Measurements from ENCODE around the gene RXFP4. TPM values are rescaled to one million over a fixed set of nuclear protein-coding genes. Genes with fewer than 3 reads are reported as not detected.

RXFP4 gene
- total and polyA plus RNA-seq, 9 donors: 0.12 to 0.65 (median 0.23) TPM; not detected in 4

GRCh38 chr1:155904261-155904660 is 37.2 kb upstream of the RXFP4 start:
- Histone ChIP-seq H3K4me3 (ENCODE audit: low read length) (no peak overlapping the region), H3K4me1 (ENCODE audit: control insufficient read depth, insufficient read depth, low read length) (no peaks in the 10 kb centered on the region), H3K27ac (ENCODE audit: low read length) (no peak overlapping the region), H3K36me3 (ENCODE audit: control insufficient read depth, insufficient read depth, low read length) (peaks cover 68% of the 10 kb centered on the region), H3K9me3 (replicated peaks; ENCODE audit: control insufficient read depth, low read depth, low read length) (no peaks in the 10 kb centered on the region), H3K27me3 (ENCODE audit: control insufficient read depth, insufficient read depth, low read length) (no peaks in the 10 kb centered on the region)
- WGBS (ENCODE audit: insufficient coverage): 96% methylated on average over 9 of the region's 12 CpGs
- DNase-seq: no peak

DNA sequence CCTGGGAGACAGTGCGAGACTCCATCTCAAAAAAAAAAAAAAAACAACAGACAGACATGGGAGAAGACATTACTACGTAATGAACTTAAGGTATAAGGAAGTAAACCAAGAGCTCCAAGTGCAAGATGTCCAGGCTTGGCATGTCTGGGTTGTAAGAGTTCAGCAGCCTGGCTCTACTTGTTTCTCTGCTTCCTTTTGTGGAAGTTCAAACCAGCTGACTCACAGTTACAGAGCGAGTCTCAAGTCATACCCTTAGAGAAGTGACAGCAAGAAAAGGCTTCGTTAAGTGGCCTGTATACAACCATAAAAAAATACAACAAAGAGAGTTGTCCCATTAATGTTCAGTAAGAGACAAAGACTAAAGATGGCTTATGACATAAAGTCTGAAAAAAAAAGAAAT is 31.5 kb upstream of the RXFP4 start:
- no peaks in the 10 kb centered on the region for H3K9me3 ChIP-seq (replicated peaks; ENCODE audit: control insufficient read depth, low read depth, low read length)
- H3K27me3 ChIP-seq (ENCODE audit: control insufficient read depth, insufficient read depth, low read length): no peaks in the 10 kb centered on the region
- WGBS (ENCODE audit: insufficient coverage): no CpG with 5 or more reads among the region's 4 CpGs
- no peak overlapping the region for H3K4me3 ChIP-seq (ENCODE audit: low read length)
- no peak overlapping the region for H3K27ac ChIP-seq (ENCODE audit: low read length)
- H3K36me3 ChIP-seq (ENCODE audit: control insufficient read depth, insufficient read depth, low read length): peaks cover 52% of the 10 kb centered on the region
- peak; percentile 59 for DNase-seq
- H3K4me1 ChIP-seq (ENCODE audit: control insufficient read depth, insufficient read depth, low read length): peaks cover 8% of the 10 kb centered on the region

GRCh38 chr1:155910621-155911121 is 30.8 kb upstream of the RXFP4 start:
- Histone ChIP-seq H3K9me3 (replicated peaks; ENCODE audit: control insufficient read depth, low read depth, low read length) (no peaks in the 10 kb centered on the region), H3K36me3 (ENCODE audit: control insufficient read depth, insufficient read depth, low read length) (peaks cover 55% of the 10 kb centered on the region), H3K27me3 (ENCODE audit: control insufficient read depth, insufficient read depth, low read length) (no peaks in the 10 kb centered on the region), H3K4me1 (ENCODE audit: control insufficient read depth, insufficient read depth, low read length) (peaks cover 8% of the 10 kb centered on the region), H3K27ac (ENCODE audit: low read length) (peak overlapping the region; percentile 82), H3K4me3 (ENCODE audit: low read length) (peak overlapping the region; percentile 69)
- WGBS (ENCODE audit: insufficient coverage): 8% methylated on average over 3 of the region's 11 CpGs
- peak; percentile 61 for DNase-seq

- DNase-seq: peak; percentile 90
- H3K36me3 ChIP-seq (ENCODE audit: control insufficient read depth, insufficient read depth, low read length): peaks cover 59% of the 10 kb centered on the region
- WGBS (ENCODE audit: insufficient coverage): 0% methylated on average over 18 of the region's 34 CpGs
Observed at GRCh38 chr1:155911156-155912055, 30.0 kb upstream of the RXFP4 start, which contains the start of gene RIT1. Gene RIT1, minus strand, starts transcription at chr1:155911349. Its CDS starts 588 bp downstream, at chr1:155910761.

GRCh38 chr1:155912056-155912536 is 29.3 kb upstream of the RXFP4 start:
- H3K4me3 ChIP-seq (ENCODE audit: low read length): no peak overlapping the region
- H3K36me3 ChIP-seq (ENCODE audit: control insufficient read depth, insufficient read depth, low read length): peaks cover 62% of the 10 kb centered on the region
- H3K9me3 ChIP-seq (replicated peaks; ENCODE audit: control insufficient read depth, low read depth, low read length): no peaks in the 10 kb centered on the region
- no peaks in the 10 kb centered on the region for H3K27me3 ChIP-seq (ENCODE audit: control insufficient read depth, insufficient read depth, low read length)
- H3K4me1 ChIP-seq (ENCODE audit: control insufficient read depth, insufficient read depth, low read length): peaks cover 8% of the 10 kb centered on the region
- DNase-seq: no peak
- peak overlapping the region; percentile 82 for H3K27ac ChIP-seq (ENCODE audit: low read length)
- WGBS (ENCODE audit: insufficient coverage): 60% methylated on average over 1 of the region's 11 CpGs

More at GRCh38 chr1:155911156-155912055, 30.0 kb upstream of the RXFP4 start, which contains the start of gene RIT1:
- H3K27me3 ChIP-seq (ENCODE audit: control insufficient read depth, insufficient read depth, low read length): no peaks in the 10 kb centered on the region
- peak within 1 kb of the TSS; percentile 69 for H3K4me3 ChIP-seq (ENCODE audit: low read length)
- peak within 1 kb of the TSS; percentile 82 for H3K27ac ChIP-seq (ENCODE audit: low read length)
- H3K9me3 ChIP-seq (replicated peaks; ENCODE audit: control insufficient read depth, low read depth, low read length): no peaks in the 10 kb centered on the region
- peaks cover 8% of the 10 kb centered on the region for H3K4me1 ChIP-seq (ENCODE audit: control insufficient read depth, insufficient read depth, low read length)

DNA sequence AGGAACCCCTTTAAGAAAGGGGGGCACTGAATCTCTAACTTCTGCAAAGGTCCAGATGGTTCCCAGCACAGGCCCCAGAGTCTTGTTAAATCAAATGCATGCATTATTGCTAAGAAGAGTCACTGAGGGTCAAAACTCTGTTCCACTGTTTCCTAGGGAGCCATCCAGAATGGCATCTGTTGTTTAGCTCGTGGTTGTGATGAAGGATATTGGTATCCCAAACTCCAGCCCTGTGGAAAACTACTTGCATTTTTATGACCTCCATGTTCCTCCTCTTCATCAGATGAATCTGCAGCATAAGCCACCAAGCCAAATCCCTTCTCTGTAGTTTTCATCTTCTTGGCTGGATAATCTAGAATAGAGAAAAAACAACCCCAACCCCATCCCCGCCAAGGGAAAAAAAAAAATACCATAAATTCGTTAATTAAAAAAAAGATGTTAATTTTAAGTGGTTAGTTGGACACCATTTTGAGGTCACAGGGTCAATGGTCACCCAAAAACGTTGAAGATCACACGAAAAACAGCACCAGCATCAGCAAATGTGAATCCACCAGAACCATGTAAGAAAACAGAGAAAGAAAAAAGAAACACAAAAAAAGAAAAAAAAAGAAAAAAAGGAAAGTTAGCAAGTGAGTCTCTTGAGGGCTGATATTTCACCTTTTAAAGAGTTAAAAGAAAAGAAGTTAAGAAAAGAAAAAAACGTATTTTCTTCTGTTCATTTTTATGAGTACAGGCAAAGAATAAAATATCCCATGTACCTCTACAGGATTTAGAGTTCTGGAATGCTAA is 27.3 kb upstream of the RXFP4 start:
- Histone ChIP-seq H3K4me1 (ENCODE audit: control insufficient read depth, insufficient read depth, low read length) (peaks cover 8% of the 10 kb centered on the region), H3K36me3 (ENCODE audit: control insufficient read depth, insufficient read depth, low read length) (peaks cover 56% of the 10 kb centered on the region), H3K4me3 (ENCODE audit: low read length) (no peak overlapping the region), H3K9me3 (replicated peaks; ENCODE audit: control insufficient read depth, low read depth, low read length) (no peaks in the 10 kb centered on the region), H3K27me3 (ENCODE audit: control insufficient read depth, insufficient read depth, low read length) (no peaks in the 10 kb centered on the region), H3K27ac (ENCODE audit: low read length) (no peak overlapping the region)
- no CpG with 5 or more reads among the region's 6 CpGs for WGBS (ENCODE audit: insufficient coverage)
- DNase-seq: no peak

DNA sequence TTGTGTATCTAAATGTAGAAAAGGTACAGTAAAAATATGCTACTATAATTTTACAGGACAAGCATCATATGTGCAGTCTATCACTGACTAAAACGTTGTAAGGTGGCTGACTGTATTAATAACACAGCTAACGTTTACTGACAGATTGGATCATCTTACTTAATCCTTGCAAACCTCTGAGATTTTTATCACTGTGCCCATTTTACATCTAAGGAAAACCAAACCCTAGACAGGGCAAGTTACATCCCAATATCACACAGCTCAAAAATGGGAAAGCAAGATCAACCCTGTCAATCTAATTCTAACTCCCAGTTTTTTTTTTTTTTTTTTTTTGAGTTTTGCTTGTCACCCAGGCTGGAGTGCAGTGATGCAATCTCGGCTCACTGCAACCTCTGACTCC is 22.8 kb upstream of the RXFP4 start:
- WGBS (ENCODE audit: insufficient coverage): 80% methylated on average over 2 of the region's 3 CpGs
- Histone ChIP-seq H3K27me3 (ENCODE audit: control insufficient read depth, insufficient read depth, low read length) (no peaks in the 10 kb centered on the region), H3K36me3 (ENCODE audit: control insufficient read depth, insufficient read depth, low read length) (peaks cover 75% of the 10 kb centered on the region), H3K4me1 (ENCODE audit: control insufficient read depth, insufficient read depth, low read length) (no peaks in the 10 kb centered on the region), H3K9me3 (replicated peaks; ENCODE audit: control insufficient read depth, low read depth, low read length) (no peaks in the 10 kb centered on the region), H3K27ac (ENCODE audit: low read length) (no peak overlapping the region), H3K4me3 (ENCODE audit: low read length) (no peak overlapping the region)
- no peak for DNase-seq

- no peak overlapping the region for H3K27ac ChIP-seq (ENCODE audit: low read length)
- no peak for DNase-seq
- no CpG with 5 or more reads among the region's 2 CpGs for whole genome bisulfite sequencing (ENCODE audit: insufficient coverage)
- peaks cover 72% of the 10 kb centered on the region for H3K36me3 ChIP-seq (ENCODE audit: control insufficient read depth, insufficient read depth, low read length)
- H3K27me3 ChIP-seq (ENCODE audit: control insufficient read depth, insufficient read depth, low read length): no peaks in the 10 kb centered on the region
- no peaks in the 10 kb centered on the region for H3K9me3 ChIP-seq (replicated peaks; ENCODE audit: control insufficient read depth, low read depth, low read length)
- no peak overlapping the region for H3K4me3 ChIP-seq (ENCODE audit: low read length)
- H3K4me1 ChIP-seq (ENCODE audit: control insufficient read depth, insufficient read depth, low read length): no peaks in the 10 kb centered on the region
Observed at GRCh38 chr1:155919801-155920200, 21.6 kb upstream of the RXFP4 start.

- no peak for DNase-seq
- peaks cover 73% of the 10 kb centered on the region for H3K36me3 ChIP-seq (ENCODE audit: control insufficient read depth, insufficient read depth, low read length)
- no peaks in the 10 kb centered on the region for H3K4me1 ChIP-seq (ENCODE audit: control insufficient read depth, insufficient read depth, low read length)
- no peaks in the 10 kb centered on the region for H3K9me3 ChIP-seq (replicated peaks; ENCODE audit: control insufficient read depth, low read depth, low read length)
- H3K4me3 ChIP-seq (ENCODE audit: low read length): no peak overlapping the region
- WGBS (ENCODE audit: insufficient coverage): 100% methylated on average over 2 of the region's 3 CpGs
- no peaks in the 10 kb centered on the region for H3K27me3 ChIP-seq (ENCODE audit: control insufficient read depth, insufficient read depth, low read length)
- no peak overlapping the region for H3K27ac ChIP-seq (ENCODE audit: low read length)
Observed at GRCh38 chr1:155920717-155921116, 20.7 kb upstream of the RXFP4 start.

DNA sequence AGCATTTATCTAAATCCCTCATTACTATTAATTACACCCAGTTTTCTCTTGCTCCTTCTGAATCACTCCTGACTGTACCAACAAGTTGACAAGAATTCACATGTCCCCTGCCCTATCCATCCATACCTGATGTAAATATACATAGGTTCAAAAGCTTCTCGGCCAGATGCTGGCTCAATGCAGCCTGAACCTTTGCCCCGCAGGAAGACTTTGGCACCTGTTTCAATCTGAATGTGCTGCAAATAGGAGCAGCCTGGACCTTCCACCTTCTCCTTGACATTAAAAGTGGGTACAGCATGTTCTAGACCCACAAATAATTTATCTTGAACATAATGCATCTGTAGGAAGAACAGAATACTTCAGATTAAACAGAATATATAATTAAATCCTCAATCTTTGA is 15.9 kb upstream of the RXFP4 start:
- no peak overlapping the region for H3K27ac ChIP-seq (ENCODE audit: low read length)
- H3K36me3 ChIP-seq (ENCODE audit: control insufficient read depth, insufficient read depth, low read length): peaks cover 69% of the 10 kb centered on the region
- no peaks in the 10 kb centered on the region for H3K4me1 ChIP-seq (ENCODE audit: control insufficient read depth, insufficient read depth, low read length)
- WGBS (ENCODE audit: insufficient coverage): 100% methylated on average over 2 of the region's 2 CpGs
- no peak overlapping the region for H3K4me3 ChIP-seq (ENCODE audit: low read length)
- no peaks in the 10 kb centered on the region for H3K27me3 ChIP-seq (ENCODE audit: control insufficient read depth, insufficient read depth, low read length)
- DNase-seq: no peak
- H3K9me3 ChIP-seq (replicated peaks; ENCODE audit: control insufficient read depth, low read depth, low read length): no peaks in the 10 kb centered on the region

Measured in muscle of leg (tissue), 11 donors.